K562 treated with DMSO at 1 percent for 48 hours (cell line): ENCODE results near the gene VANGL1. TPM values are rescaled to one million over a fixed set of nuclear protein-coding genes. Genes with fewer than 3 reads are reported as not detected.

Experiments
- total RNA-seq: library from RNA; unstranded; fragments of 300-600 nt; gene quantifications from 2 replicates; pipeline ENCODE4 v1.2.3, GENCODE V29; 2022; ENCODE audit warnings: low replicate concordance; ENCODE audit errors: extremely low read depth

The VANGL1 gene
- total RNA-seq, result not detected in 2 replicates

DNA sequence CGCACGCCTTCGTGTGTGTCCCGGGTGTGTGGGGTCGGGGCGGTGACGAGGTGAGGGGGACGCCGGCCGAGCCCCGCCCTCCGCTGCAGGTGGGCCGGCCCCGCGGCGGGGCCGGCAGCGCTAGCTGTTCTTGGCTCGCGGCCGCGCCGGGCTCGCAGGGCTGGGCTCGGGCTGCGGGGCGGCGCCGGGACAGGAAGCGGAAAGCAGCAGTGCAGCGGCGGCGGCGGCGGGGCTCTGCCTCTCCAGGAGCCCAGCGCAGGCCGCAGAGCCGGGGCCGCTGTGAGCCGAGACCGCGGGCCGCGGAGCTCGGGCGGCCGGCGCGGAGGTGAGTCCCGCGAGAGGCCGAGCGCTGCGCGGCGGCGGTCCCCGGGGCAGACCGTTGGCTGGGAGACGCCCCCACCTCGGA, at the start of gene VANGL1:
VANGL1 (plus strand) TSS at position 209 of the 406 bp plus-strand sequence. CDS start 9,444 bp downstream, outside the sequence.

Other genes starting within 250 kb of the VANGL1 start
- not detected in 2 replicates for gene CASQ2, start 126.7 kb downstream of the VANGL1 start, total RNA-seq
- not detected in 2 replicates for gene NHLH2, start 199.2 kb downstream of the VANGL1 start, total RNA-seq